Common myeloid progenitor, CD34-positive (primary cell): ENCODE results near the gene CORT.

ENCODE experiments used
- CTCF ChIA-PET: fragments of 350-600 bp; sonication (Branson Sonifier 250); formaldehyde crosslinking; loops from one replicate; lab custom pipeline; 2021; ENCODE audit warnings: antibody characterized with exemption; lab: Charles Lee
- POLR2A ChIA-PET: fragments of 350-600 bp; sonication (Branson Sonifier 250); formaldehyde crosslinking; loops from one replicate; lab custom pipeline; 2021; ENCODE audit warnings: antibody characterized with exemption; lab: Charles Lee
- DNase-seq, 3 donors: peaks; one replicate each; pipeline versions ENCODE4 v3.0.0 to v3.0.0-alpha.2; 2013
- H3K27ac ChIP-seq, 2 experiments: 1 replicate in 1 of 2; 2 replicates in 1 of 2; pipeline ENCODE4 v1.7.0; 2013; ENCODE audit warnings: inconsistent platforms in 2 of 2, low read length in 2 of 2, mild to moderate bottlenecking in 2 of 2, low read depth in 1 of 2, moderate library complexity in 1 of 2; ENCODE audit not compliant: severe bottlenecking in 2 of 2, insufficient read depth in 1 of 2, poor library complexity in 1 of 2
- H3K27me3 ChIP-seq, 5 experiments: replicated peaks in 2 of 5; 1 replicate in 3 of 5; 2 replicates in 2 of 5; pipeline versions ENCODE4 v1.6.1 to v1.7.0; 2013; ENCODE audit warnings: low read length in 4 of 5, mild to moderate bottlenecking in 2 of 5, moderate library complexity in 2 of 5, inconsistent platforms in 1 of 5; ENCODE audit not compliant: insufficient read depth in 5 of 5, control insufficient read depth in 4 of 5
- H3K36me3 ChIP-seq, 4 experiments: 1 replicate in 2 of 4; 2 replicates in 2 of 4; pipeline versions ENCODE4 v1.6.1 to v1.7.0; 2013; ENCODE audit warnings: low read length in 3 of 4, control low read depth in 1 of 4, mild to moderate bottlenecking in 1 of 4; ENCODE audit not compliant: control insufficient read depth in 4 of 4, insufficient read depth in 4 of 4
- H3K4me1 ChIP-seq, 4 experiments: 1 replicate in 3 of 4; 2 replicates in 1 of 4; pipeline versions ENCODE4 v1.6.1 to v1.7.1; 2013; ENCODE audit warnings: low read length in 3 of 4, mild to moderate bottlenecking in 3 of 4, control low read depth in 1 of 4, inconsistent platforms in 1 of 4, moderate library complexity in 1 of 4; ENCODE audit not compliant: control insufficient read depth in 4 of 4, insufficient read depth in 4 of 4; ENCODE audit errors: control extremely low read depth in 1 of 4
- H3K4me3 ChIP-seq, 7 experiments: 1 replicate in 4 of 7; 2 replicates in 3 of 7; pipeline versions ENCODE4 v1.5.1 to v1.7.0; 2013; ENCODE audit warnings: mild to moderate bottlenecking in 7 of 7, low read length in 6 of 7, moderate library complexity in 6 of 7, inconsistent platforms in 2 of 7, low read depth in 2 of 7, control low read depth in 1 of 7; ENCODE audit not compliant: insufficient read depth in 4 of 7, control insufficient read depth in 1 of 7; ENCODE audit errors: extremely low read depth in 1 of 7
- H3K9me3 ChIP-seq, 5 experiments: 1 replicate in 4 of 5; 2 replicates in 1 of 5; pipeline versions ENCODE4 v1.6.1 to v1.7.1; 2013; ENCODE audit warnings: low read length in 4 of 5, mild to moderate bottlenecking in 2 of 5, inconsistent platforms in 1 of 5, low read depth in 1 of 5, moderate library complexity in 1 of 5; ENCODE audit not compliant: control insufficient read depth in 4 of 5, insufficient read depth in 2 of 5; ENCODE audit errors: control extremely low read depth in 1 of 5
- WGBS: methylation state at CpG from one replicate; pipeline ENCODE4 v1.1.5; 2013; ENCODE audit not compliant: insufficient coverage; 5-methylcytosine and 5-hydroxymethylcytosine counted together

Gene CORT

DNA sequence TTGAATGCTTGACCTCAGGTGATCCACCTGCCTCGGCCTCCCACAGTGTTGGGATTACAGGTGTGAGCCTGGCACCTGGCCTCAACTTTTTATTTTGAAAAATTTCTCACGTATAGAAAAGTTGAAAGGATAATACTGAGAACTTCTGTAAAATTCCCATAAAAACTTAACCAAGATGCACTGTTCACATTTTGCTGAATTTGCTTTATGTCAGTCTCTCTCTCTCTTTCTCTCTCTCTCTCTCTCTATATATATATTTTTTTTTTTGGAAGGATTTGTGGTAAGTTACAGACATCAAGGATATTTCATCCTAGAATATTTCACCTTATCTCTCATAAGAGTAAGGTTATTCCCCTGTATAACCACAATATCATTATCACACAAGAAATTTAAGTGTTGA lies 30.8 kb downstream of the CORT start:
- CTCF ChIA-PET = no interaction called here
- Histone ChIP-seq H3K4me3 (no peak overlapping the region), H3K27me3 (no peaks in the 10 kb centered on the region), H3K36me3 (peaks cover 0 to 8% (median 4%) of the 10 kb centered on the region in 4 experiments), H3K4me1 (peaks cover 3 to 18% (median 10%) of the 10 kb centered on the region in 4 experiments), H3K27ac (no peak overlapping the region), H3K9me3 (no peaks in the 10 kb centered on the region)
- POLR2A ChIA-PET = interaction anchor here (0.7 kb wide), 1 partner anchor 14 kb away, joined by 4 read pairs; no protein-coding TSS in a partner anchor
- WGBS = no CpG with 5 or more reads among the region's 2 CpGs
- no peak for DNase-seq

DNA sequence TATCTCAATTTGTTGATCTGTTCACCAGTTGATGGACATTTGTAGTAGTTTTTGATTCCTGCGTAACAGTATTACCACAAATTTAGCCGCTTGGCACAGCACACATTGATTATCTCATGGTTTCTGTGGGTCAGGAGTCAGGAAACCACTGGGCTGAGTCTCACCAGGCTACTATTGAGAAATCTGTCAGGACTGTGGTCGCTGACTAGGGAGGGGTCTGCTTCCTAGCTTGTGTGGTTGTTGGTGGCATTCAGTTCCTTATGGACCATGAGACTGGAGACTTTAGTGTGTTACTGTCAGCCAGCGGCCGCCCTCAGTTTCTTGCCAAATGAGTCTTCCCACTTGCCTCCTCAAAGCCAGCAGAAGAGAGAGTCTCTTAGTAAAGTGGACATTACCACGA lies 34.7 kb downstream of the CORT start:
- CTCF ChIA-PET = no interaction called here
- no peak overlapping the region for H3K4me3 ChIP-seq

DNA sequence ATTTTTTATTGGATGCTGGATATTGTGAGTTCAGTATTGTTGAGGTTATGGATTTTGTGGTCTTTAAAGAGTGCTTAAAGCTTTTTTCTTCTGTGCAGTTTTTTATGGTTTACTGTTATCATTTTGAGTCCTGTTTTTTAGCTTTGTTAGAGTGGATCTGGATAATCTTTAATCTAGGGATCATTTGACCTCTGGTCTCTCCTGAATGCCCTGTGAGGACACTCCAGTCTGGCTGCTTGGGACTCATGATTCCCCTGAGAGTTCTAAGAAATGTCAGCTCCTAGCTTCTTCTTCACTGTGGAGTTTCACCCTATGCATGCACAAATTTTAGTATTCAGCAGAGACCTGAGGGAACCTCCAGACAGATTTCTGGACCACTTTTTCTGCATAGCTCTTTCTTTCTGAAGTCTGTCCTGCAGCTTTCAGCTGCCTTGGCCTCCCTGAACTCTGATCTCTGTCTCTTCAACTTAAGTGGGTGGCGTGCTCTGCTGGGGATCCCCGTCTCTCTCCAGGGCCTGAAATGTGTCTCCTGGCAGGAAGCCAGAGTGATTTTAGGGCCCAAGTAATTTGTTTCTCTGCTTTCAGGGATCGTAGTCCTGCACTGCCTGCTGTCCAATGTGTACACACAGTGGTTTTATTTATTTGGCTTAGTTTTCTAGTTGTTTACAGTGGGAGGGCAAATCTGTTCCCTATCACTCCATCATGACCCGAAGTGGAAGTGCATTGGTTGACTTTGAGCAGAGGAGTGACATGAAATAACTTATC lies 39.6 kb downstream of the CORT start:
- Histone ChIP-seq H3K9me3 (peaks cover 0 to 3% (median 0%) of the 10 kb centered on the region in 5 experiments), H3K4me1 (peaks cover 0 to 5% (median 3%) of the 10 kb centered on the region in 4 experiments), H3K36me3 (peaks cover 0 to 15% (median 3%) of the 10 kb centered on the region in 4 experiments), H3K27ac (no peak overlapping the region), H3K4me3 (no peak overlapping the region), H3K27me3 (no peaks in the 10 kb centered on the region)
- ChIA-PET POLR2A (no interaction called here), CTCF (interaction anchor here (9.9 kb wide), 1 partner anchor 57 kb away, joined by 118 read pairs; the partner anchor contains the start of gene CENPS)
- WGBS = 60% methylated on average over 3 of the region's 4 CpGs
- no peak for DNase-seq

More for the DNA sequence above, 34.7 kb downstream of the CORT start:
- POLR2A ChIA-PET = no interaction called here
- Histone ChIP-seq H3K36me3 (peaks cover 0 to 6% (median 1%) of the 10 kb centered on the region in 4 experiments), H3K4me1 (peaks cover 0 to 8% (median 2%) of the 10 kb centered on the region in 4 experiments), H3K27me3 (no peaks in the 10 kb centered on the region), H3K27ac (peak overlapping the region in 1 of 2 experiments; percentile 3), H3K9me3 (peaks cover 0 to 3% (median 0%) of the 10 kb centered on the region in 5 experiments)
- DNase-seq = no peak
- WGBS = 98% methylated on average over 5 of the region's 6 CpGs

GRCh38 chr1:10490286-10490970 lies 40.6 kb downstream of the CORT start:
- Histone ChIP-seq H3K36me3 (peaks cover 0 to 13% (median 3%) of the 10 kb centered on the region in 4 experiments), H3K4me1 (peaks cover 0 to 10% (median 9%) of the 10 kb centered on the region in 4 experiments), H3K27me3 (no peaks in the 10 kb centered on the region), H3K9me3 (peaks cover 0 to 3% (median 0%) of the 10 kb centered on the region in 5 experiments), H3K4me3 (no peak overlapping the region), H3K27ac (no peak overlapping the region)
- DNase-seq = no peak
- WGBS = 89% methylated on average over 11 of the region's 12 CpGs
- CTCF ChIA-PET = interaction anchor here (9.9 to 10.0 kb wide), 2 partner anchors 20 to 58 kb away, joined by 108 to 118 read pairs; partner anchors contain the start of gene CENPS
- POLR2A ChIA-PET = no interaction called here

GRCh38 chr1:10494418-10494753 lies 44.6 kb downstream of the CORT start:
- H3K4me3 ChIP-seq = peak overlapping the region in 1 of 7 experiments; percentile 71
- POLR2A ChIA-PET = interaction anchor here (1.1 to 1.2 kb wide), 2 partner anchors 13 to 81 kb away, joined by 4 read pairs; no protein-coding TSS in a partner anchor
- WGBS = 81% methylated on average over 5 of the region's 5 CpGs

GRCh38 chr1:10494754-10495474 lies 45.1 kb downstream of the CORT start:
- peaks cover 0 to 14% (median 12%) of the 10 kb centered on the region in 4 experiments for H3K4me1 ChIP-seq
- H3K9me3 ChIP-seq = no peaks in the 10 kb centered on the region
- CTCF ChIA-PET = interaction anchor here (0.8 to 10.0 kb wide), 26 partner anchors 8 to 1692 kb away, joined by 3 to 118 read pairs (median 4); partner anchors contain the start of genes CENPS and PEX14
- peak overlapping the region in 1 of 2 experiments; percentile 65 for H3K27ac ChIP-seq
- peak; percentile 71 to 87 (median 84) for DNase-seq
- H3K27me3 ChIP-seq = no peaks in the 10 kb centered on the region
- 4% methylated on average over 15 of the region's 15 CpGs for WGBS
- peak overlapping the region in 6 of 7 experiments; percentile 38 to 81 (median 63) for H3K4me3 ChIP-seq
- POLR2A ChIA-PET = interaction anchor here (1.1 to 1.2 kb wide), 2 partner anchors 14 to 81 kb away, joined by 4 read pairs; no protein-coding TSS in a partner anchor
- H3K36me3 ChIP-seq = peaks cover 0 to 24% (median 3%) of the 10 kb centered on the region in 4 experiments

More at GRCh38 chr1:10494418-10494753, 44.6 kb downstream of the CORT start:
- no peaks in the 10 kb centered on the region for H3K9me3 ChIP-seq
- DNase-seq = no peak
- H3K27me3 ChIP-seq = no peaks in the 10 kb centered on the region
- peaks cover 0 to 30% (median 5%) of the 10 kb centered on the region in 4 experiments for H3K36me3 ChIP-seq
- no peak overlapping the region for H3K27ac ChIP-seq
- peaks cover 0 to 14% (median 12%) of the 10 kb centered on the region in 4 experiments for H3K4me1 ChIP-seq
- CTCF ChIA-PET = interaction anchor here (0.8 to 10.0 kb wide), 24 partner anchors 9 to 530 kb away, joined by 3 to 118 read pairs (median 6); partner anchors contain the start of genes CENPS and PEX14
